H9 (cell line): Measurements from ENCODE around the gene MED29. TPM values are rescaled to one million over a fixed set of nuclear protein-coding genes. Genes with fewer than 3 reads are reported as not detected.

ENCODE experiments used
- DNase-seq: peaks from one replicate; pipeline ENCODE4 v3.0.0-alpha.2; 2017
- H2AFZ ChIP-seq: one replicate; pipeline ENCODE4 v1.6.1; 2013; ENCODE audit warnings: mild to moderate bottlenecking, low read length, control low read depth, moderate library complexity
- H2AK5ac ChIP-seq: 2 replicates; pipeline ENCODE4 v1.6.1; 2013; ENCODE audit warnings: low read length, control low read depth, mixed read lengths; ENCODE audit not compliant: insufficient read length
- H2BK120ac ChIP-seq: one replicate; pipeline ENCODE4 v1.6.1; 2013; ENCODE audit warnings: low read depth, mild to moderate bottlenecking, low read length, control low read depth, inconsistent platforms; ENCODE audit not compliant: poor library complexity, severe bottlenecking
- H2BK12ac ChIP-seq: 2 replicates; pipeline ENCODE4 v1.6.1; 2013; ENCODE audit warnings: low read length, control low read depth, mixed read lengths, low read depth; ENCODE audit not compliant: insufficient read length
- H2BK15ac ChIP-seq: 2 replicates; pipeline ENCODE4 v1.6.1; 2013; ENCODE audit warnings: low read depth, low read length, control low read depth
- H2BK20ac ChIP-seq: one replicate; pipeline ENCODE4 v1.6.1; 2013; ENCODE audit warnings: low read depth, mild to moderate bottlenecking, low read length, control low read depth, inconsistent platforms; ENCODE audit not compliant: poor library complexity, severe bottlenecking
- H2BK5ac ChIP-seq: 2 replicates; pipeline ENCODE4 v1.6.1; 2013; ENCODE audit warnings: low read length, control low read depth, mixed read lengths; ENCODE audit not compliant: insufficient read length
- H3K14ac ChIP-seq: 2 replicates; pipeline ENCODE4 v1.6.1; 2013; ENCODE audit warnings: low read length, control low read depth; ENCODE audit not compliant: insufficient read depth
- H3K18ac ChIP-seq: 2 replicates; pipeline ENCODE4 v1.6.1; 2013; ENCODE audit warnings: low read depth, mild to moderate bottlenecking, mixed read lengths, low read length, control low read depth; ENCODE audit not compliant: insufficient read length
- H3K23ac ChIP-seq: 2 replicates; pipeline ENCODE4 v1.6.1; 2013; ENCODE audit warnings: low read length, control low read depth, mixed read lengths, low read depth; ENCODE audit not compliant: insufficient read length
- H3K23me2 ChIP-seq: 2 replicates; pipeline ENCODE4 v1.6.1; 2013; ENCODE audit warnings: low read depth, mild to moderate bottlenecking, mixed read lengths, low read length, control low read depth; ENCODE audit not compliant: insufficient read length, poor library complexity, severe bottlenecking
- H3K27ac ChIP-seq: 2 replicates; pipeline ENCODE4 v1.5.1; 2013; ENCODE audit warnings: low read length, control low read depth, mixed read lengths, low read depth; ENCODE audit not compliant: insufficient read length
- H3K27me3 ChIP-seq: 2 replicates; pipeline ENCODE4 v1.6.1; 2013; ENCODE audit warnings: low read length, control low read depth, inconsistent platforms; ENCODE audit not compliant: insufficient read depth
- H3K4ac ChIP-seq: 2 replicates; pipeline ENCODE4 v1.6.1; 2013; ENCODE audit warnings: low read depth, mild to moderate bottlenecking, control low read depth, inconsistent platforms, low read length, moderate library complexity
- H3K4me1 ChIP-seq: 2 replicates; pipeline ENCODE4 v1.6.1; 2013; ENCODE audit warnings: low read length, control low read depth, inconsistent platforms; ENCODE audit not compliant: insufficient read depth
- H3K4me2 ChIP-seq: 2 replicates; pipeline ENCODE4 v1.6.1; 2013; ENCODE audit warnings: low read length, control low read depth, mixed read lengths; ENCODE audit not compliant: insufficient read length, insufficient read depth
- H3K56ac ChIP-seq: 2 replicates; pipeline ENCODE4 v1.6.1; 2013; ENCODE audit warnings: low read depth, mild to moderate bottlenecking, mixed read lengths, low read length, control low read depth; ENCODE audit not compliant: insufficient read length
- H3K79me1 ChIP-seq: 2 replicates; pipeline ENCODE4 v1.6.1; 2013; ENCODE audit warnings: low read depth, mild to moderate bottlenecking, moderate library complexity, low read length, control low read depth, inconsistent platforms; ENCODE audit not compliant: insufficient read depth, poor library complexity, severe bottlenecking
- H3K79me2 ChIP-seq: 2 replicates; pipeline ENCODE4 v1.6.1; 2013; ENCODE audit warnings: low read length, control low read depth, inconsistent platforms; ENCODE audit not compliant: insufficient read depth
- H3K9ac ChIP-seq: 2 replicates; pipeline ENCODE4 v1.6.1; 2013; ENCODE audit warnings: low read length, control low read depth, mixed read lengths; ENCODE audit not compliant: insufficient read length; ENCODE audit errors: extremely low read depth
- H3K9me3 ChIP-seq: one replicate; pipeline ENCODE4 v1.6.1; 2013; ENCODE audit warnings: low read depth, low read length, inconsistent platforms; ENCODE audit not compliant: control insufficient read depth
- H3T11ph ChIP-seq: one replicate; pipeline ENCODE4 v1.6.1; 2013; ENCODE audit warnings: mild to moderate bottlenecking, low read length, control low read depth, inconsistent platforms
- H4K20me1 ChIP-seq: one replicate; pipeline ENCODE4 v1.6.1; 2013; ENCODE audit not compliant: control insufficient read depth, insufficient read length, insufficient read depth
- H4K5ac ChIP-seq: 2 replicates; pipeline ENCODE4 v1.6.1; 2013; ENCODE audit warnings: low read depth, mild to moderate bottlenecking, mixed read lengths, low read length, control low read depth; ENCODE audit not compliant: insufficient read length
- H4K8ac ChIP-seq: replicated peaks from 2 replicates; pipeline ENCODE4 v1.6.1; 2013; ENCODE audit warnings: low read length, control low read depth, mixed read lengths, low read depth; ENCODE audit not compliant: insufficient read length
- H4K91ac ChIP-seq: 2 replicates; pipeline ENCODE4 v1.6.1; 2013; ENCODE audit warnings: low read depth, mild to moderate bottlenecking, moderate library complexity, mixed read lengths, low read length, control low read depth; ENCODE audit not compliant: insufficient read length
- H3K27ac Mint-ChIP-seq, 3 experiments: 2 replicates in 2 of 3; 3 replicates in 1 of 3; pipeline ENCODE4 v1.8.0; 2020 to 2021; ENCODE audit warnings: mixed read lengths in 3 of 3, mild to moderate bottlenecking in 1 of 3, moderate library complexity in 1 of 3
- H3K27me3 Mint-ChIP-seq: 2 replicates; pipeline ENCODE4 v1.8.0; 2021; ENCODE audit warnings: low read depth, mild to moderate bottlenecking, moderate library complexity, mixed read lengths
- H3K36me3 Mint-ChIP-seq, 3 experiments: 2 replicates in 2 of 3; 3 replicates in 1 of 3; pipeline ENCODE4 v1.8.0; 2020 to 2021; ENCODE audit warnings: low read depth in 3 of 3, mixed read lengths in 3 of 3; ENCODE audit not compliant: insufficient read depth in 1 of 3
- H3K4me1 Mint-ChIP-seq, 2 experiments: 2 replicates each; pipeline ENCODE4 v1.8.0; 2020; ENCODE audit warnings: mixed read lengths in 2 of 2
- H3K4me3 Mint-ChIP-seq, 2 experiments: 2 replicates in 1 of 2; 3 replicates in 1 of 2; pipeline ENCODE4 v1.8.0; 2020 to 2021; ENCODE audit warnings: mild to moderate bottlenecking in 2 of 2, mixed read lengths in 2 of 2, moderate library complexity in 1 of 2
- H3K9me3 Mint-ChIP-seq, 2 experiments: 2 replicates in 1 of 2; 3 replicates in 1 of 2; pipeline ENCODE4 v1.8.0; 2020; ENCODE audit warnings: mild to moderate bottlenecking in 2 of 2, mixed read lengths in 2 of 2, moderate library complexity in 1 of 2
- CTCF ChIP-seq: fragments of 200-600 bp; sonication (generic); conservative IDR thresholded peaks from 3 replicates; pipeline ENCODE4 v1.8.0; 2021; ENCODE audit warnings: antibody characterized with exemption, mild to moderate bottlenecking
- WGBS: extraction: QIAGEN DNeasy Blood & Tissue Kit; methylation state at CpG from one replicate; pipeline ENCODE4 v1.1.7; 2013; ENCODE audit warnings: missing lambda C conversion rate, low lambda C conversion rate, mixed read lengths; ENCODE audit not compliant: insufficient read length; ENCODE audit errors: extremely low coverage; 5-methylcytosine and 5-hydroxymethylcytosine counted together
- total RNA-seq: library from RNA; stranded (reverse); gene quantifications from 2 replicates; pipeline ENCODE4 v1.2.1, GENCODE V29; 2021

MED29 gene
- total RNA-seq, 1 experiment from 2014 or later, result 48.3 TPM

GRCh38 chr19:39362682-39363657, 28.2 kb upstream of the MED29 start:
- Histone ChIP-seq H2AK5ac (no peak overlapping the region), H3K23me2 (no peaks in the 10 kb centered on the region), H3K9me3 (no peaks in the 10 kb centered on the region), H3K23ac (no peak overlapping the region), H4K8ac (no peak overlapping the region), H4K5ac (no peak overlapping the region), H3K14ac (no peak overlapping the region), H3K79me1 (no peaks in the 10 kb centered on the region), H3K56ac (no peak overlapping the region), H3K9ac (no peak overlapping the region), H3K18ac (no peak overlapping the region), H2BK12ac (no peak overlapping the region), H2AFZ (no peak overlapping the region), H3K27ac (no peak overlapping the region), H3K27me3 (no peaks in the 10 kb centered on the region), H2BK20ac (no peak overlapping the region), H3T11ph (no peak overlapping the region), H4K20me1 (no peaks in the 10 kb centered on the region), H4K91ac (no peak overlapping the region), H3K4me1 (no peaks in the 10 kb centered on the region), H3K79me2 (no peaks in the 10 kb centered on the region), H3K4ac (no peak overlapping the region), H2BK5ac (no peak overlapping the region), H2BK120ac (no peak overlapping the region), H2BK15ac (no peak overlapping the region), H3K4me2 (no peak overlapping the region)
- Mint-ChIP-seq H3K27me3 (no peaks in the 10 kb centered on the region; the same call in none of the 2 replicates), H3K9me3 (no peaks in the 10 kb centered on the region), H3K27ac (peak overlapping the region in 1 of 3 experiments; percentile 41; a peak in 1 of 7 replicates), H3K4me1 (no peaks in the 10 kb centered on the region), H3K4me3 (no peak overlapping the region), H3K36me3 (peaks cover 26 to 75% (median 54%) of the 10 kb centered on the region in 3 experiments)
- no CpG with 5 or more reads among the region's 6 CpGs for WGBS
- no peak for TF ChIP-seq CTCF
- no peak for DNase-seq
